ENCODE measurements around the gene SERPINI1. TPM values are rescaled to one million over a fixed set of nuclear protein-coding genes. Genes with fewer than 3 reads are reported as not detected.

SERPINI1 gene
- total RNA-seq, 1 donor from 2014 or later, result 15.5 TPM

- Mint-ChIP-seq H3K27ac (ENCODE audit: unreplicated experiment) (no peak overlapping the region), H3K9me3 (ENCODE audit: unreplicated experiment) (no peaks in the 10 kb centered on the region), H3K27me3 (ENCODE audit: unreplicated experiment) (peaks cover 2% of the 10 kb centered on the region), H3K4me3 (ENCODE audit: unreplicated experiment) (no peak overlapping the region), H3K4me1 (ENCODE audit: unreplicated experiment) (no peaks in the 10 kb centered on the region), H3K36me3 (ENCODE audit: low read depth, unreplicated experiment) (no peaks in the 10 kb centered on the region)
- no peak for DNase-seq (ENCODE audit: low spot score)
- no peak for TF ChIP-seq CTCF (IDR thresholded peaks at IDR 0.05; ENCODE audit: unreplicated experiment)
Measured at GRCh38 chr3:167855306-167855705, 119.8 kb downstream of the SERPINI1 start.

- Mint-ChIP-seq H3K27me3 (ENCODE audit: unreplicated experiment) (peaks cover 2% of the 10 kb centered on the region), H3K4me3 (ENCODE audit: unreplicated experiment) (no peak overlapping the region), H3K27ac (ENCODE audit: unreplicated experiment) (no peak overlapping the region), H3K36me3 (ENCODE audit: low read depth, unreplicated experiment) (no peaks in the 10 kb centered on the region), H3K4me1 (ENCODE audit: unreplicated experiment) (no peaks in the 10 kb centered on the region), H3K9me3 (ENCODE audit: unreplicated experiment) (no peaks in the 10 kb centered on the region)
- no peak for TF ChIP-seq CTCF (IDR thresholded peaks at IDR 0.05; ENCODE audit: unreplicated experiment)
- no peak for DNase-seq (ENCODE audit: low spot score)
Measured at GRCh38 chr3:167858865-167859264, 123.3 kb downstream of the SERPINI1 start.

GRCh38 chr3:167859610-167860009 lies 124.1 kb downstream of the SERPINI1 start:
- H3K27me3 Mint-ChIP-seq (ENCODE audit: unreplicated experiment), result no peaks in the 10 kb centered on the region
- H3K27ac Mint-ChIP-seq (ENCODE audit: unreplicated experiment), result no peak overlapping the region
- H3K4me1 Mint-ChIP-seq (ENCODE audit: unreplicated experiment), result no peaks in the 10 kb centered on the region
- no peaks in the 10 kb centered on the region for H3K36me3 Mint-ChIP-seq (ENCODE audit: low read depth, unreplicated experiment)
- H3K9me3 Mint-ChIP-seq (ENCODE audit: unreplicated experiment), result no peaks in the 10 kb centered on the region
- no peak for DNase-seq (ENCODE audit: low spot score)
- H3K4me3 Mint-ChIP-seq (ENCODE audit: unreplicated experiment), result no peak overlapping the region
- TF ChIP-seq CTCF (IDR thresholded peaks at IDR 0.05; ENCODE audit: unreplicated experiment), result no peak

- Mint-ChIP-seq H3K9me3 (ENCODE audit: unreplicated experiment) (no peaks in the 10 kb centered on the region), H3K27me3 (ENCODE audit: unreplicated experiment) (no peaks in the 10 kb centered on the region), H3K27ac (ENCODE audit: unreplicated experiment) (no peak overlapping the region), H3K4me1 (ENCODE audit: unreplicated experiment) (no peaks in the 10 kb centered on the region), H3K4me3 (ENCODE audit: unreplicated experiment) (no peak overlapping the region), H3K36me3 (ENCODE audit: low read depth, unreplicated experiment) (no peaks in the 10 kb centered on the region)
- no peak for TF ChIP-seq CTCF (IDR thresholded peaks at IDR 0.05; ENCODE audit: unreplicated experiment)
- no peak for DNase-seq (ENCODE audit: low spot score)
Measured at GRCh38 chr3:167861649-167862048, 126.1 kb downstream of the SERPINI1 start.

GRCh38 chr3:167862104-167862730 lies 126.7 kb downstream of the SERPINI1 start:
- no peak for DNase-seq (ENCODE audit: low spot score)
- H3K27me3 Mint-ChIP-seq (ENCODE audit: unreplicated experiment), result no peaks in the 10 kb centered on the region
- no peaks in the 10 kb centered on the region for H3K4me1 Mint-ChIP-seq (ENCODE audit: unreplicated experiment)
- H3K9me3 Mint-ChIP-seq (ENCODE audit: unreplicated experiment), result no peaks in the 10 kb centered on the region
- H3K27ac Mint-ChIP-seq (ENCODE audit: unreplicated experiment), result no peak overlapping the region
- no peaks in the 10 kb centered on the region for H3K36me3 Mint-ChIP-seq (ENCODE audit: low read depth, unreplicated experiment)
- H3K4me3 Mint-ChIP-seq (ENCODE audit: unreplicated experiment), result no peak overlapping the region
- TF ChIP-seq CTCF (IDR thresholded peaks at IDR 0.05; ENCODE audit: unreplicated experiment), result no peak
